Measurements from ENCODE around the gene EDEM2. TPM values are rescaled to one million over a fixed set of nuclear protein-coding genes. Genes with fewer than 3 reads are reported as not detected.

The EDEM2 gene
- total and polyA plus RNA-seq, 2 of the 13 experiments (the other 11 are each of a cell fraction or from before 2014, with no cell fraction given), result 33.1 to 46.9 TPM

GRCh38 chr20:35121186-35121585 is 25.9 kb downstream of the EDEM2 start:
- no TSS peak for BruUV-seq (replicated peaks)

More at GRCh38 chr20:35121186-35121585, 25.9 kb downstream of the EDEM2 start:
- Histone ChIP-seq H4K20me1 (ENCODE audit: insufficient read depth, low read length) (no peaks in the 10 kb centered on the region), H3K9ac (ENCODE audit: insufficient read depth, low read depth, low read length) (no peak overlapping the region), H2AFZ (ENCODE audit: low read length) (no peak overlapping the region), H3K4me1 (ENCODE audit: insufficient read depth, low read length) (no peaks in the 10 kb centered on the region), H3K9me3 (ENCODE audit: low read length) (no peaks in the 10 kb centered on the region), H3K4me3 (replicated peaks in 1 of 3; ENCODE audit: insufficient read depth in 1 of 3, low read depth in 2 of 3, low read length in 3 of 3) (no peak overlapping the region), H3K79me2 (ENCODE audit: insufficient read depth, low read length) (no peaks in the 10 kb centered on the region), H3K4me2 (ENCODE audit: low read depth, low read length) (no peak overlapping the region), H3K36me3 (replicated peaks in 1 of 2; ENCODE audit: control insufficient read depth in 1 of 2, insufficient read depth in 2 of 2, low read length in 2 of 2) (peaks cover 12 to 40% of the 10 kb centered on the region in 2 experiments), H3K27ac (ENCODE audit: extremely low read length, insufficient read depth, low read length) (no peak overlapping the region), H3K27me3 (ENCODE audit: control insufficient read depth in 1 of 2, insufficient read depth in 2 of 2, low read length in 2 of 2) (no peaks in the 10 kb centered on the region)
- intact Hi-C loops (cut with micrococcal nuclease; ENCODE audit: unreplicated experiment) (no loop called here), in situ Hi-C loops (cut with HindIII; ENCODE audit: extremely low pct_ligation_motif_present, low pct_unique_long_range_greater_than_20kb) (no loop called here)
- no peak for TF ChIP-seq STAT5B (CRISPR knock-in tag; IDR thresholded peaks at IDR 0.05)
- TF ChIP-seq HIC2 (CRISPR knock-in tag; IDR thresholded peaks at IDR 0.05; ENCODE audit: low read depth), result no peak
- no peak for TF ChIP-seq TFE3 (CRISPR knock-in tag; IDR thresholded peaks at IDR 0.05)
- TF ChIP-seq IKZF5 (CRISPR knock-in tag; IDR thresholded peaks at IDR 0.05), result no peak
- TF ChIP-seq CHD2 (IDR thresholded peaks at IDR 0.05; ENCODE audit: low read depth, low read length), result no peak
- no peak for TF ChIP-seq KDM1A (CRISPR knock-in tag; IDR thresholded peaks at IDR 0.05)
- TF ChIP-seq FOXC1 (CRISPR knock-in tag; IDR thresholded peaks at IDR 0.05; ENCODE audit: borderline replicate concordance), result no peak
- no peak for TF ChIP-seq RAD51 (IDR thresholded peaks at IDR 0.05; ENCODE audit: borderline replicate concordance)
- TF ChIP-seq ETV5 (CRISPR knock-in tag; IDR thresholded peaks at IDR 0.05; ENCODE audit: borderline replicate concordance), result no peak
- no peak for TF ChIP-seq ZNF724P (CRISPR knock-in tag; IDR thresholded peaks at IDR 0.05; ENCODE audit: borderline replicate concordance)
- no peak for TF ChIP-seq KDM5A (IDR thresholded peaks at IDR 0.05; ENCODE audit: borderline replicate concordance, low read length)
- TF ChIP-seq NFE2L2 (IDR thresholded peaks at IDR 0.05; ENCODE audit: low read length), result no peak
- CTCF ChIA-PET (ENCODE audit: low intra/inter-chr PET ratio, low total read pairs), result no interaction called here
- POLR2A ChIA-PET, result no interaction called here
- no peak for FAIRE-seq
- ATAC-seq, result no peak
- WGBS (ENCODE audit: low lambda C conversion rate), result 96% methylated on average over 7 of the region's 7 CpGs
- no peak for DNase-seq (ENCODE audit: low spot score)

Data from HepG2 (cell line).